Activated CD4-positive, alpha-beta memory T cell treated with anti-CD3 and anti-CD28 coated beads, Interleukin-2, amount 10 ng/mL, durations not matched to agents 7 days and 5 days (primary cell): ENCODE results near the gene LRCH3. TPM values are rescaled to one million over a fixed set of nuclear protein-coding genes. Genes with fewer than 3 reads are reported as not detected.
"Not testable (repeated sequence)": the region's sequence is repeated elsewhere in the genome, so short reads cannot be mapped to it uniquely, and the experiment has no call there.

Source experiments
- CTCF ChIA-PET: fragments of 350-600 bp; sonication (Branson Sonifier 250); formaldehyde crosslinking; loops from one replicate; lab custom pipeline; 2021; ENCODE audit warnings: antibody characterized with exemption, inconsistent platforms; lab: Charles Lee
- POLR2A ChIA-PET: fragments of 350-600 bp; sonication (Branson Sonifier 250); formaldehyde crosslinking; loops from one replicate; lab custom pipeline; 2021; ENCODE audit warnings: antibody characterized with exemption; lab: Charles Lee
- DNase-seq: peaks from one replicate; pipeline ENCODE4 v3.0.0-alpha.2; 2020
- H3K27ac Mint-ChIP-seq: one replicate; pipeline ENCODE4 v1.8.0; 2021; ENCODE audit warnings: mild to moderate bottlenecking, mixed read lengths
- H3K27me3 Mint-ChIP-seq: one replicate; pipeline ENCODE4 v1.8.0; 2021; ENCODE audit warnings: mixed read lengths
- H3K36me3 Mint-ChIP-seq: one replicate; pipeline ENCODE4 v1.8.0; 2021; ENCODE audit warnings: low read depth, mixed read lengths
- H3K4me1 Mint-ChIP-seq: one replicate; pipeline ENCODE4 v1.8.0; 2021; ENCODE audit warnings: mixed read lengths
- H3K4me3 Mint-ChIP-seq: one replicate; pipeline ENCODE4 v1.8.0; 2021; ENCODE audit warnings: mild to moderate bottlenecking, mixed read lengths
- H3K9me3 Mint-ChIP-seq: one replicate; pipeline ENCODE4 v1.8.0; 2021; ENCODE audit warnings: mixed read lengths
- total RNA-seq, 2 experiments: library from RNA; stranded (reverse); gene quantifications; one replicate each; pipeline ENCODE4 v1.2.3, GENCODE V29; 2021

LRCH3 gene
- total RNA-seq, 2 experiments from 2014 or later = 58.5 to 65.8 TPM

DNA sequence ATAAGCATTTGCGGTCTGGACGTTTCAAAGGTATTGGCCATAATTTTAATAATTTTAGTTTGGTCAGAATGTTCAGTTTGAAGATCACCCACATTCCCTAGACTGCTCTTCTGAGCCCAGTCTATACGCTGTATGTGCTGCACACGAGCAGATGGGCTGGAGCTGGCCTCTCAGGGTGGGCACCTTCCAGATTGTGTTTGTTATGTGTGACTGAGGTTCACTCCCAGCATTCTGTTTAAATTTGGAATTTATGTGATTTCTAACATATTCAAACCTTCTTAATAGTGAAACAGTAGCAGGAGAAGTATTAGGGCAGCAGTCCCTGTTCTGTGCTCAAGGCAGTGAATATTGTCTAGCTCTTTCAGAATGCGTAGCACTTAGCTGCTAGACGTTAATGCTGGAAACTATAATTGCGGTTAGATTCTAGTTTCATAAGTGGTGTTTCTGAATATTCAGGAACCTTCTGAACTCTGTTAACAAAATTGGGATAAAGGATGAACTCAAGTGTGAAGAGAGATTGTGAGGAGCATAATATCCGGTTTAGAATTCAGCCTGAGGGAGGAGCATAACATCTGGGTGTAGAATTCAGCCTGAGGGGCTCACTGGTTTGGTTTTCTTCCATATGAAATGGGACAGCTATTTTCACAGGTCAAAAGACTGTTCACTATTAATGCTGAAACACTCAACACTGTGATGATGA lies 90.4 kb downstream of the LRCH3 start:
- H3K36me3 Mint-ChIP-seq = peaks cover 43% of the 10 kb centered on the region
- no peak overlapping the region for H3K4me3 Mint-ChIP-seq
- H3K9me3 Mint-ChIP-seq = no peaks in the 10 kb centered on the region
- ChIA-PET CTCF (interaction anchor here (0.9 kb wide), 1 partner anchor 24 kb away, joined by 3 read pairs; no protein-coding TSS in a partner anchor), POLR2A (interaction anchor here (0.6 to 1.5 kb wide), 3 partner anchors 11 to 75 kb away, joined by 3 read pairs; no protein-coding TSS in a partner anchor)
- DNase-seq = no peak
- H3K4me1 Mint-ChIP-seq = peaks cover 12% of the 10 kb centered on the region
- no peaks in the 10 kb centered on the region for H3K27me3 Mint-ChIP-seq
- H3K27ac Mint-ChIP-seq = no peak overlapping the region

- no peaks in the 10 kb centered on the region for H3K27me3 Mint-ChIP-seq
- H3K4me3 Mint-ChIP-seq = no peak overlapping the region
- H3K27ac Mint-ChIP-seq = no peak overlapping the region
- ChIA-PET POLR2A (interaction anchor here (1.5 kb wide), 1 partner anchor 10 kb away, joined by 3 read pairs; no protein-coding TSS in a partner anchor), CTCF (no interaction called here)
- H3K4me1 Mint-ChIP-seq = peaks cover 12% of the 10 kb centered on the region
- no peaks in the 10 kb centered on the region for H3K9me3 Mint-ChIP-seq
- H3K36me3 Mint-ChIP-seq = peaks cover 41% of the 10 kb centered on the region
- no peak for DNase-seq
These were observed 90.9 kb downstream of the LRCH3 start for GRCh38 chr3:197881970-197882338.

- no peak for DNase-seq
- Mint-ChIP-seq H3K36me3 (peaks cover 39% of the 10 kb centered on the region), H3K9me3 (no peaks in the 10 kb centered on the region), H3K27me3 (no peaks in the 10 kb centered on the region), H3K4me3 (no peak overlapping the region), H3K4me1 (peaks cover 12% of the 10 kb centered on the region), H3K27ac (no peak overlapping the region)
- POLR2A ChIA-PET = no interaction called here
- CTCF ChIA-PET = no interaction called here
These were observed 91.5 kb downstream of the LRCH3 start for GRCh38 chr3:197882586-197882985.

DNA sequence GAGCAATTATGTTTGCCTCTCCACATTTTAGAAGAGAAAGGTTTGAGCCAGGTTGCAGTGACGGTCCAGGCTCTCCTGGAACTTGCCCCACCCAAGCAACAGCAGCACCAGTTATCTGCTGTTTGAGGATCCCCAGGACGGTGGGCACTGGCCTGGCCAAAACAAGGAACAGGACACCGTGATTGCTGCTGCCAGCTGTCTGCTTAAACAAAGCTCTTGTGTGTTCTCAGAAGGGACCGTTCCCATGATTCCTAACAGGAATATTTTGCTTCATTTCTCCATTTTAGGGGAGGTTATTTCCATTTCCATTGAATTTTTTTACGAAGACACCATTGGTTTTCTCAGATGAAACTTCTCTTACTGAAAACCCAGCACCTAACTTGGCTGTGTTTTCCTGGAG lies 92.5 kb downstream of the LRCH3 start:
- DNase-seq = no peak
- POLR2A ChIA-PET = no interaction called here
- no peak overlapping the region for H3K27ac Mint-ChIP-seq
- peaks cover 5% of the 10 kb centered on the region for H3K4me1 Mint-ChIP-seq
- peaks cover 32% of the 10 kb centered on the region for H3K36me3 Mint-ChIP-seq
- H3K27me3 Mint-ChIP-seq = no peaks in the 10 kb centered on the region
- CTCF ChIA-PET = no interaction called here
- no peaks in the 10 kb centered on the region for H3K9me3 Mint-ChIP-seq
- H3K4me3 Mint-ChIP-seq = no peak overlapping the region

DNA sequence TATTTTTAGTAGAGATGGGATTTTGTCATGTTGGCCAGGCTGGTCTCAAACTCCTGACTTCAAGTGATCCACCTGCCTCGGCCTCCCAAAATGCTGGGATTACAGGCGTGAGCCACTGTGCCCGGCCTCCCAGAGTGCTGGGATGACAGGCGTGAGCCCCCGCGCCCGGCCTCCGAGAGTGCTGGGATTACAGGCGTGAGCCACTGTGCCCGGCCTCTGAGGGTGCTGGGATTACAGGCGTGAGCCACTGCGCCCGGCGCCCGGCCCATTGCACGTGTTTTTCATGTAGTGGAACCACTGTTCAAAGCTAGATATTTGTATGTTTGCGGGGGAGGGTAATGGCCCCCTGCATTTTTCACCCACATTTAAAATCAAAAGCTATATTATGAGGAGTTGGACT lies 93.3 kb downstream of the LRCH3 start:
- DNase-seq = not testable (repeated sequence)

GRCh38 chr3:197886052-197886451 lies 95.0 kb downstream of the LRCH3 start:
- DNase-seq, H3K4me1 Mint-ChIP-seq, H3K27ac Mint-ChIP-seq, POLR2A ChIA-PET, CTCF ChIA-PET, H3K27me3 Mint-ChIP-seq, H3K4me3 Mint-ChIP-seq, H3K9me3 Mint-ChIP-seq: not testable (repeated sequence)
- peaks cover 20% of the 10 kb centered on the region for H3K36me3 Mint-ChIP-seq

More for the DNA sequence above, 93.3 kb downstream of the LRCH3 start:
- POLR2A ChIA-PET, H3K27ac Mint-ChIP-seq, H3K9me3 Mint-ChIP-seq, H3K27me3 Mint-ChIP-seq, H3K4me3 Mint-ChIP-seq, H3K4me1 Mint-ChIP-seq, CTCF ChIA-PET: not testable (repeated sequence)
- H3K36me3 Mint-ChIP-seq = peaks cover 27% of the 10 kb centered on the region

- H3K27me3 Mint-ChIP-seq, POLR2A ChIA-PET: not testable (repeated sequence)
- CTCF ChIA-PET = interaction anchor here (4.7 kb wide), 1 partner anchor 19 kb away, joined by 24 read pairs; no protein-coding TSS in a partner anchor
These were observed 96.5 kb downstream of the LRCH3 start for GRCh38 chr3:197887430-197888053.

GRCh38 chr3:197888511-197888910 lies 97.5 kb downstream of the LRCH3 start:
- H3K4me1 Mint-ChIP-seq = no peaks in the 10 kb centered on the region
- no peak overlapping the region for H3K4me3 Mint-ChIP-seq
- peaks cover 16% of the 10 kb centered on the region for H3K36me3 Mint-ChIP-seq
- H3K27ac Mint-ChIP-seq = no peak overlapping the region
- POLR2A ChIA-PET = no interaction called here
- CTCF ChIA-PET = interaction anchor here (4.7 kb wide), 1 partner anchor 18 kb away, joined by 24 read pairs; no protein-coding TSS in a partner anchor
- no peak for DNase-seq
- H3K9me3 Mint-ChIP-seq = no peaks in the 10 kb centered on the region
- no peaks in the 10 kb centered on the region for H3K27me3 Mint-ChIP-seq

More at GRCh38 chr3:197887430-197888053, 96.5 kb downstream of the LRCH3 start:
- H3K9me3 Mint-ChIP-seq, H3K4me1 Mint-ChIP-seq, H3K27ac Mint-ChIP-seq, H3K4me3 Mint-ChIP-seq, DNase-seq: not testable (repeated sequence)
- H3K36me3 Mint-ChIP-seq = peaks cover 20% of the 10 kb centered on the region

GRCh38 chr3:197889204-197889930 lies 98.3 kb downstream of the LRCH3 start:
- DNase-seq = no peak
- Mint-ChIP-seq H3K4me3 (no peak overlapping the region), H3K9me3 (no peaks in the 10 kb centered on the region), H3K4me1 (no peaks in the 10 kb centered on the region), H3K27me3 (no peaks in the 10 kb centered on the region), H3K36me3 (peaks cover 11% of the 10 kb centered on the region), H3K27ac (no peak overlapping the region)
- ChIA-PET POLR2A (no interaction called here), CTCF (interaction anchor here (4.7 kb wide), 1 partner anchor 17 kb away, joined by 24 read pairs; no protein-coding TSS in a partner anchor)

DNA sequence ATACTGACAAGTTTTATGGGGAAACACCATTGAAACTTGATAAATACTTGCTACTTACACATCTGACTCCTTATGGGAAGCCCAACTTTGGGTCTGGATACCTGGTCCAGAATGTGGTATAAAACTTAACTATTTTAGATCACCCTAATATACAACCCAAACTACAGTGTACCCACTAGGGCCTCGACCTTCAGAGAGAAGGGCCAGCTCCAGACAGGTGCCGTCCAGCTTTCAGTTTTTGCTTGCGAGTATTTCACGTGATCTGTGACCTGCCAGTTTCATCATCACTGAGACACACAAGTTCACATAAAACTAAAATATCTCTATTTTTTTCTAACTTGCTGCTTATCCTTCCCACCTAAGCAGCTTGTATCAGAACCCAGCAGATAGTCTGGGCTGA lies 99.6 kb downstream of the LRCH3 start:
- peaks cover 4% of the 10 kb centered on the region for H3K36me3 Mint-ChIP-seq
- no peak overlapping the region for H3K27ac Mint-ChIP-seq
- POLR2A ChIA-PET = interaction anchor here (0.7 to 1.0 kb wide), 2 partner anchors 140 to 176 kb away, joined by 3 read pairs; no protein-coding TSS in a partner anchor
- H3K9me3 Mint-ChIP-seq = no peaks in the 10 kb centered on the region
- H3K4me3 Mint-ChIP-seq = no peak overlapping the region
- no peaks in the 10 kb centered on the region for H3K27me3 Mint-ChIP-seq
- H3K4me1 Mint-ChIP-seq = no peaks in the 10 kb centered on the region
- no peak for DNase-seq
- CTCF ChIA-PET = interaction anchor here (2.2 to 4.7 kb wide), 2 partner anchors 13 to 16 kb away, joined by 4 to 24 read pairs; no protein-coding TSS in a partner anchor

- H3K9me3 Mint-ChIP-seq = no peaks in the 10 kb centered on the region
- no peak overlapping the region for H3K4me3 Mint-ChIP-seq
- no peaks in the 10 kb centered on the region for H3K4me1 Mint-ChIP-seq
- H3K27me3 Mint-ChIP-seq = no peaks in the 10 kb centered on the region
- no peak for DNase-seq
- ChIA-PET CTCF (interaction anchor here (2.2 to 4.7 kb wide), 2 partner anchors 11 to 14 kb away, joined by 4 to 24 read pairs; no protein-coding TSS in a partner anchor), POLR2A (interaction anchor here (1.4 kb wide), 1 partner anchor 11 kb away, joined by 3 read pairs; no protein-coding TSS in a partner anchor)
- peaks cover 2% of the 10 kb centered on the region for H3K36me3 Mint-ChIP-seq
- no peak overlapping the region for H3K27ac Mint-ChIP-seq
These were observed 101.1 kb downstream of the LRCH3 start for GRCh38 chr3:197892162-197892561.

DNA sequence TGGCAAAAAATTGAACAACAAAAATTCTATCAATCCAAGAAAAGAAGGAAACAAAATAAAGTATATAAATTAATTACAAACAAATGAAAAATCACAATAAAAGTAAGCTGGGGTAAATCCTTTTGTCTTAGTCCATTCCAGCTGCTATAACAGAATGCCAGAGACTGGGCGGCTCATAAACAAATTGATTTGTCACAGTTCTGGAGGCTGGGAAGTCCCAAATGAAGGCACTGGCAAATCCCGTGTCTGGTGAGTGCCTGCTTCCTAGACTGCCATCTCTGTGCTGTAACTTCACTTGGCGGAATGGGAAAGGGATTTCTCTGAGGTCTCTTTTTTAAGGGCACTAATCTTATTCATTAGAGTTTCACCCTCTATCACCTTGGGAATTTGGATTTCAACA lies 105.4 kb downstream of the LRCH3 start:
- ChIA-PET CTCF (interaction anchor here (0.9 to 2.9 kb wide), 2 partner anchors 10 to 297 kb away, joined by 3 to 18 read pairs; no protein-coding TSS in a partner anchor), POLR2A (no interaction called here)
- H3K9me3 Mint-ChIP-seq = no peaks in the 10 kb centered on the region
- no peak overlapping the region for H3K27ac Mint-ChIP-seq
- H3K4me1 Mint-ChIP-seq = no peaks in the 10 kb centered on the region
- H3K27me3 Mint-ChIP-seq = no peaks in the 10 kb centered on the region
- no peaks in the 10 kb centered on the region for H3K36me3 Mint-ChIP-seq
- H3K4me3 Mint-ChIP-seq = no peak overlapping the region
- DNase-seq = no peak
